ENCODE results near the gene ZNF275.
"Not testable (repeated sequence)": the region's sequence is repeated elsewhere in the genome, so short reads cannot be mapped to it uniquely, and the experiment has no call there.

Gene ZNF275

GRCh38 chrX:153361781-153362397 is 27.9 kb downstream of the ZNF275 start:
- no peak for DNase-seq

- DNase-seq, result no peak
Observed at GRCh38 chrX:153365670-153366069, 31.7 kb downstream of the ZNF275 start.

GRCh38 chrX:153366119-153366518 is 32.2 kb downstream of the ZNF275 start:
- no peak for DNase-seq

- no peak for DNase-seq
Observed at GRCh38 chrX:153366878-153367538, 33.1 kb downstream of the ZNF275 start.

- DNase-seq, result no peak
Observed at GRCh38 chrX:153370293-153371055, 36.5 kb downstream of the ZNF275 start.

- DNase-seq, result no peak
Observed at GRCh38 chrX:153371256-153371655, 37.3 kb downstream of the ZNF275 start.

GRCh38 chrX:153372949-153373348 is 39.0 kb downstream of the ZNF275 start:
- no peak for DNase-seq

GRCh38 chrX:153374426-153374825 is 40.5 kb downstream of the ZNF275 start:
- no peak for DNase-seq

GRCh38 chrX:153375571-153375970 is 41.6 kb downstream of the ZNF275 start:
- DNase-seq, result no peak

- DNase-seq, result no peak
Observed at GRCh38 chrX:153377727-153378126, 43.8 kb downstream of the ZNF275 start.

GRCh38 chrX:153378607-153379006 is 44.7 kb downstream of the ZNF275 start:
- no peak for DNase-seq

GRCh38 chrX:153379508-153379907 is 45.6 kb downstream of the ZNF275 start:
- DNase-seq, result no peak

- DNase-seq, result no peak
Observed at GRCh38 chrX:153379971-153380581, 46.1 kb downstream of the ZNF275 start.

- no peak for DNase-seq
Observed at GRCh38 chrX:153380691-153381090, 46.7 kb downstream of the ZNF275 start.

GRCh38 chrX:153381684-153382532 is 48.0 kb downstream of the ZNF275 start:
- DNase-seq, result no peak

- DNase-seq, result no peak
Observed at GRCh38 chrX:153382563-153383482, 48.9 kb downstream of the ZNF275 start.

GRCh38 chrX:153384390-153384789 is 50.4 kb downstream of the ZNF275 start:
- no peak for DNase-seq

- not testable (repeated sequence) for DNase-seq
Observed at GRCh38 chrX:153384973-153385372, 51.0 kb downstream of the ZNF275 start.

GRCh38 chrX:153386097-153386496 is 52.1 kb downstream of the ZNF275 start:
- no peak for DNase-seq

GRCh38 chrX:153387345-153387744 is 53.4 kb downstream of the ZNF275 start:
- no peak for DNase-seq

- DNase-seq, result no peak
Observed at GRCh38 chrX:153387987-153388721, 54.2 kb downstream of the ZNF275 start.

All from activated gamma-delta T cell (primary cell).